Thoracic aorta (tissue), 2 donors: ENCODE data around the gene MXRA5. TPM values are rescaled to one million over a fixed set of nuclear protein-coding genes. Genes with fewer than 3 reads are reported as not detected.

Experiments used
- ATAC-seq: fragments of 150-250 bp; one replicate; pipeline ENCODE4 v1.8.0; 2017; ENCODE audit warnings: low read depth; ENCODE audit not compliant: insufficient number of reproducible peaks, low FRiP score
- DNase-seq: peaks from one replicate; pipeline ENCODE4 v3.0.0-alpha.2; 2020; ENCODE audit warnings: low spot score
- H3K27ac ChIP-seq, 2 donors: fragments of 200-600 bp; sonication (generic); 1 replicate in 1 of 2; 2 replicates in 1 of 2; pipeline ENCODE4 v1.5.1; 2016; ENCODE audit warnings: mild to moderate bottlenecking in 2 of 2, moderate library complexity in 2 of 2
- H3K27me3 ChIP-seq: fragments of 200-600 bp; sonication (generic); replicated peaks from 2 replicates; pipeline ENCODE4 v1.6.0; 2016; ENCODE audit warnings: mild to moderate bottlenecking; ENCODE audit not compliant: insufficient read depth
- H3K36me3 ChIP-seq: fragments of 200-600 bp; sonication (generic); one replicate; pipeline ENCODE4 v1.5.1; 2016
- H3K4me1 ChIP-seq, 2 donors: fragments of 200-600 bp; sonication (generic); 1 replicate in 1 of 2; 2 replicates in 1 of 2; pipeline versions ENCODE4 v1.5.1 to v1.6.0; 2016; ENCODE audit warnings: low read depth in 2 of 2, mild to moderate bottlenecking in 1 of 2; ENCODE audit not compliant: control insufficient read depth in 1 of 2
- H3K4me3 ChIP-seq: fragments of 200-600 bp; sonication (generic); 2 replicates; pipeline ENCODE4 v1.5.1; 2016; ENCODE audit warnings: mild to moderate bottlenecking
- H3K9me3 ChIP-seq: fragments of 200-600 bp; sonication (generic); 2 replicates; pipeline ENCODE4 v1.5.1; 2016
- total RNA-seq, 2 donors: library from RNA; depleted of rRNA; stranded (reverse); fragments of >200 nt; gene quantifications; one replicate each; pipeline versions ENCODE4 v1.1.0 to v1.2.3, GENCODE V29; 2016
- TF ChIP-seq, protein P1 (sequence below): fragments of 200-600 bp; sonication (generic); IDR thresholded peaks from one replicate; pipeline ENCODE4 v1.5.1; 2019; ENCODE audit warnings: antibody characterized with exemption

The MXRA5 gene
- total RNA-seq, 2 donors from 2014 or later: 0.14 to 2.3 TPM

DNA sequence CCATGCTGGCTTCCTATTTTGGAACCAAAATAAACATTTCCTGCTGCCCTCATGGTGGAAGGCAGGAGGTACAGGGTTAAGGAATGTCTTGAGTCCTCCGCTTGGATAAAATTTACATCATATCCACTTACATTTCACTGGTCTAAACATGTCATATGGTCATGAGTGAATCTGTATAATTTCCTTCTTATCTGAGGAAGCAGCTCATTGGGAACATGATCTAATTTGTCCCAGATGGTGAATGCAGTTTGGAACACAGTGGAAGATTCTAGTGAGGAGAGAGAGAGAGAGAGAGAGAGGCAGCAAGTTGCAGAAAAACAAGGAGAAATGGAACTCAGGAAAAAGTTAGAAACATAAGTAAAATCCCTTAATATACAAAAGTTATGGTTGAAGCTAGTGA lies 46.8 kb downstream of the MXRA5 start:
- no peak overlapping the region for H3K4me3 ChIP-seq
- no peaks in the 10 kb centered on the region for H3K4me1 ChIP-seq
- DNase-seq: no peak
- ATAC-seq: no peak
- TF ChIP-seq, protein P1, sequence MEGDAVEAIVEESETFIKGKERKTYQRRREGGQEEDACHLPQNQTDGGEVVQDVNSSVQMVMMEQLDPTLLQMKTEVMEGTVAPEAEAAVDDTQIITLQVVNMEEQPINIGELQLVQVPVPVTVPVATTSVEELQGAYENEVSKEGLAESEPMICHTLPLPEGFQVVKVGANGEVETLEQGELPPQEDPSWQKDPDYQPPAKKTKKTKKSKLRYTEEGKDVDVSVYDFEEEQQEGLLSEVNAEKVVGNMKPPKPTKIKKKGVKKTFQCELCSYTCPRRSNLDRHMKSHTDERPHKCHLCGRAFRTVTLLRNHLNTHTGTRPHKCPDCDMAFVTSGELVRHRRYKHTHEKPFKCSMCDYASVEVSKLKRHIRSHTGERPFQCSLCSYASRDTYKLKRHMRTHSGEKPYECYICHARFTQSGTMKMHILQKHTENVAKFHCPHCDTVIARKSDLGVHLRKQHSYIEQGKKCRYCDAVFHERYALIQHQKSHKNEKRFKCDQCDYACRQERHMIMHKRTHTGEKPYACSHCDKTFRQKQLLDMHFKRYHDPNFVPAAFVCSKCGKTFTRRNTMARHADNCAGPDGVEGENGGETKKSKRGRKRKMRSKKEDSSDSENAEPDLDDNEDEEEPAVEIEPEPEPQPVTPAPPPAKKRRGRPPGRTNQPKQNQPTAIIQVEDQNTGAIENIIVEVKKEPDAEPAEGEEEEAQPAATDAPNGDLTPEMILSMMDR: no peak
- H3K27ac ChIP-seq: no peak overlapping the region
- no peaks in the 10 kb centered on the region for H3K27me3 ChIP-seq
- H3K36me3 ChIP-seq: no peaks in the 10 kb centered on the region
- H3K9me3 ChIP-seq: no peaks in the 10 kb centered on the region

DNA sequence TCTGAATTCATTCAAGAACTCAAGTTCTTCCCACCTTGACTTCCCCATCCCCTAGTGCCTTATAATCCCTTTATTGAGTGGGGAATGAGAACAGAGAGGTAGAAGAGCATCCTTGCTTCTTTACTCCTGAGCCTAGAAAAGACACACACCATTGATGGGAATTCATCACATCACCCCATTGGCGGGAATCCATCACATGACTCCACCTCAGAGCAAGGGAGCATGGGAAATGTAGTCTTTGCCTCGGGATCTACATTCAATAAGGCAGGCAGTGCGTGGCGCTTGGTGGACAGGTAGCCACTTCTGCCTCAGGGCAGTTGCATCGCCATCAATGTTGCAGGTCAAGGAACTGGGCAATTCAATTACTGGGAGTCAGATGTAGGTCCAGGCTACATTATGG lies 50.7 kb downstream of the MXRA5 start:
- H3K27ac ChIP-seq: no peak overlapping the region
- H3K4me1 ChIP-seq: no peaks in the 10 kb centered on the region
- H3K36me3 ChIP-seq: no peaks in the 10 kb centered on the region
- H3K27me3 ChIP-seq: no peaks in the 10 kb centered on the region
- TF ChIP-seq, protein P1: no peak
- ATAC-seq (no peak), DNase-seq (no peak)
- no peak overlapping the region for H3K4me3 ChIP-seq
- H3K9me3 ChIP-seq: no peaks in the 10 kb centered on the region

DNA sequence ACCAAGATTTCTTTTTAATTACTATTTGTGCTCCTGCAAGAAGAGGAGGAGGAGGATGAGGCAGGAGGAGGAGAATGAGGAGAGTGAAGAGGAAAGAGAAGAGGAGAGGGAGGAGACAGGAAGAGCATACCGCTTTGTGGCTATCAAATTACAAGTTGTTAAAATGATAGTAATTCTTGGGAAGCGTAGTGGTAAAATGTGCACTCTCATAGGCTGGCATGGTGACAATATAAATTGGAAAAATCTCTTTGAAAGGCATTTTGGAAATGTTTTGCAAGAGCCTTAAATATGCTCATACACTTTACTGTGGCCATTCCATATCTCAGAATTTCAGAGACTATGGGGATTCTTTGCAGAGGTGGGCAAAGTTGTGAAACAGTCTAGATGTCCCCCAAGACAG lies 53.2 kb downstream of the MXRA5 start:
- H3K27ac ChIP-seq: no peak overlapping the region
- H3K4me1 ChIP-seq: no peaks in the 10 kb centered on the region
- H3K4me3 ChIP-seq: no peak overlapping the region
- TF ChIP-seq, protein P1: no peak
- H3K36me3 ChIP-seq: no peaks in the 10 kb centered on the region
- no peak for ATAC-seq
- DNase-seq: no peak
- no peaks in the 10 kb centered on the region for H3K27me3 ChIP-seq
- no peaks in the 10 kb centered on the region for H3K9me3 ChIP-seq

DNA sequence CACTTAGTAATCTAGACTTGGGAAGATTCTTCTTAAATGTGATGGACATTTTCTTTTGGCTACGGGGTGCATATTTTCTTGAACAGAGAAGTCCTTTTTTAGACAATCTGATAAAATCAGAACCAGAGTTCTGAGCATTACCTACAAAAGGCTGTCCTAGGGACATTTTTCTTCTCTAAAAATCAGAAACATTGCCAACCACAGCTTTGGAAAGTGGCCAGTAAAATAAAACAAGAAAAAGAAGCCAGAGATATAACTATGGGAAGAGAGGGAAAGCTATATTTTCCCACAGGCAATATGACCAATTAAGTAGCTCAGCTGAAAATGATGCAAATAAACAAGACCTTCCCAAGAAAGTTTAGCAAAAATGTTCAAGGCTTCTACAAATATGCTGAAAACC lies 55.9 kb downstream of the MXRA5 start:
- DNase-seq: no peak
- H3K9me3 ChIP-seq: no peaks in the 10 kb centered on the region
- H3K27ac ChIP-seq: no peak overlapping the region
- TF ChIP-seq, protein P1: no peak
- H3K27me3 ChIP-seq: no peaks in the 10 kb centered on the region
- ATAC-seq: no peak
- H3K36me3 ChIP-seq: no peaks in the 10 kb centered on the region
- H3K4me3 ChIP-seq: no peak overlapping the region
- no peaks in the 10 kb centered on the region for H3K4me1 ChIP-seq

DNA sequence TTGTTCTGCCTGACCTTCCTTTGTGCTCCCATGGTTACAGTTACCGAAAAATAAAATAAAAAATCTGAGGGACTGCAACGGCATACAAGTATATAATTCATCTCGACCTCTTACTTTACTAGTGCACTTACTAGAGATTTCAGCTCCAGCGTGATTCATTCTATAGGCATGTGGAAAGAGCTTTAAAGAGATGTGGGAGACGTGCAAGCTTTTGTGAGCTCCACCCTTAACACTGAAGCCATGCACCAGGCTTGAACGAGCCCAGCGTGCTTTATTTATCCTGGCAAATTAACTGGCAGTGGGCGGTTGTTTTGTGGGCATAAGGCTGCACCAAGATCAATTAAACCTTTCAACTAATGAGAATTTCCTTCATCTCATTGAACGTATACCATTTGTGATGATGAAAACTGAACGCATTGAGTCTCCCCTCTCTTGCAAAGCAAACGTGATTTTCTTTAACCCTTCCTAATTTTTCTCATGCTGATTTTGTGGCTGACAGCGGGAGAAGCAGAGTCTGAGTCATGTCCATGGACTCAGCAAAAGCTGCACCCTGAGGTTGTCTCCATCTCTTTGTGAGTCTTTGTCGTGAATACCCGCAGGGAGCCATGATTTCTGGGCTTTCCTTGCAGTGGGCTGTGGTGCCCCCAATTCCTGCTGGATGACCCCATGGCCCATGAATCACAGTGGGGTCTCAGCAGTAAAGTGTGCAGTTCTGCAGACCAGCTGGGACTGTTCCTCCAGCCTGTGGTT lies 60.1 kb downstream of the MXRA5 start:
- ATAC-seq (no peak), DNase-seq (no peak)
- TF ChIP-seq, protein P1: no peak

More for the DNA sequence above, 60.1 kb downstream of the MXRA5 start:
- H3K27me3 ChIP-seq: no peaks in the 10 kb centered on the region
- no peaks in the 10 kb centered on the region for H3K9me3 ChIP-seq
- peak overlapping the region; percentile 27 for H3K4me3 ChIP-seq
- H3K27ac ChIP-seq: no peak overlapping the region
- no peaks in the 10 kb centered on the region for H3K4me1 ChIP-seq
- no peaks in the 10 kb centered on the region for H3K36me3 ChIP-seq
